ENCODE results near the gene TRAIP. TPM values are rescaled to one million over a fixed set of nuclear protein-coding genes. Genes with fewer than 3 reads are reported as not detected.
A peak's percentile ranks its signal among the peaks of the same experiment; 100 is the strongest.

The TRAIP gene
- total RNA-seq, 1 donor from 2014 or later = 6.2 TPM

- no peak for DNase-seq (ENCODE audit: low spot score)
- H3K36me3 Mint-ChIP-seq (ENCODE audit: low read depth, unreplicated experiment) = no peaks in the 10 kb centered on the region
- H3K9me3 Mint-ChIP-seq (ENCODE audit: unreplicated experiment) = no peaks in the 10 kb centered on the region
- H3K27ac Mint-ChIP-seq (ENCODE audit: unreplicated experiment) = no peak overlapping the region
- H3K4me3 Mint-ChIP-seq (ENCODE audit: unreplicated experiment) = no peak overlapping the region
- TF ChIP-seq, protein P1, sequence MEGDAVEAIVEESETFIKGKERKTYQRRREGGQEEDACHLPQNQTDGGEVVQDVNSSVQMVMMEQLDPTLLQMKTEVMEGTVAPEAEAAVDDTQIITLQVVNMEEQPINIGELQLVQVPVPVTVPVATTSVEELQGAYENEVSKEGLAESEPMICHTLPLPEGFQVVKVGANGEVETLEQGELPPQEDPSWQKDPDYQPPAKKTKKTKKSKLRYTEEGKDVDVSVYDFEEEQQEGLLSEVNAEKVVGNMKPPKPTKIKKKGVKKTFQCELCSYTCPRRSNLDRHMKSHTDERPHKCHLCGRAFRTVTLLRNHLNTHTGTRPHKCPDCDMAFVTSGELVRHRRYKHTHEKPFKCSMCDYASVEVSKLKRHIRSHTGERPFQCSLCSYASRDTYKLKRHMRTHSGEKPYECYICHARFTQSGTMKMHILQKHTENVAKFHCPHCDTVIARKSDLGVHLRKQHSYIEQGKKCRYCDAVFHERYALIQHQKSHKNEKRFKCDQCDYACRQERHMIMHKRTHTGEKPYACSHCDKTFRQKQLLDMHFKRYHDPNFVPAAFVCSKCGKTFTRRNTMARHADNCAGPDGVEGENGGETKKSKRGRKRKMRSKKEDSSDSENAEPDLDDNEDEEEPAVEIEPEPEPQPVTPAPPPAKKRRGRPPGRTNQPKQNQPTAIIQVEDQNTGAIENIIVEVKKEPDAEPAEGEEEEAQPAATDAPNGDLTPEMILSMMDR (IDR thresholded peaks at IDR 0.05; ENCODE audit: unreplicated experiment) = no peak
- H3K4me1 Mint-ChIP-seq (ENCODE audit: unreplicated experiment) = peaks cover 5% of the 10 kb centered on the region
- H3K27me3 Mint-ChIP-seq (ENCODE audit: unreplicated experiment) = peaks cover 4% of the 10 kb centered on the region
Measured at GRCh38 chr3:49855662-49856061, 702 bp downstream of the TRAIP start.

- H3K4me1 Mint-ChIP-seq (ENCODE audit: unreplicated experiment) = peaks cover 22% of the 10 kb centered on the region
- H3K9me3 Mint-ChIP-seq (ENCODE audit: unreplicated experiment) = no peaks in the 10 kb centered on the region
- no peak overlapping the region for H3K4me3 Mint-ChIP-seq (ENCODE audit: unreplicated experiment)
- peaks cover 7% of the 10 kb centered on the region for H3K27me3 Mint-ChIP-seq (ENCODE audit: unreplicated experiment)
- H3K36me3 Mint-ChIP-seq (ENCODE audit: low read depth, unreplicated experiment) = no peaks in the 10 kb centered on the region
- H3K27ac Mint-ChIP-seq (ENCODE audit: unreplicated experiment) = no peak overlapping the region
- TF ChIP-seq, protein P1 (IDR thresholded peaks at IDR 0.05; ENCODE audit: unreplicated experiment) = no peak
- no peak for DNase-seq (ENCODE audit: low spot score)
Measured at GRCh38 chr3:49845694-49846093, 10.7 kb downstream of the TRAIP start.

- no peak for DNase-seq (ENCODE audit: low spot score)
- Mint-ChIP-seq H3K27ac (ENCODE audit: unreplicated experiment) (no peak overlapping the region), H3K4me3 (ENCODE audit: unreplicated experiment) (no peak overlapping the region), H3K36me3 (ENCODE audit: low read depth, unreplicated experiment) (no peaks in the 10 kb centered on the region), H3K9me3 (ENCODE audit: unreplicated experiment) (no peaks in the 10 kb centered on the region), H3K27me3 (ENCODE audit: unreplicated experiment) (peaks cover 7% of the 10 kb centered on the region), H3K4me1 (ENCODE audit: unreplicated experiment) (peaks cover 31% of the 10 kb centered on the region)
- TF ChIP-seq, protein P1 (IDR thresholded peaks at IDR 0.05; ENCODE audit: unreplicated experiment) = no peak
Measured at GRCh38 chr3:49844464-49845183, 11.7 kb downstream of the TRAIP start.

- no peak overlapping the region for H3K27ac Mint-ChIP-seq (ENCODE audit: unreplicated experiment)
- TF ChIP-seq, protein P1 (IDR thresholded peaks at IDR 0.05; ENCODE audit: unreplicated experiment) = no peak
- no peaks in the 10 kb centered on the region for H3K36me3 Mint-ChIP-seq (ENCODE audit: low read depth, unreplicated experiment)
- H3K4me3 Mint-ChIP-seq (ENCODE audit: unreplicated experiment) = no peak overlapping the region
- no peaks in the 10 kb centered on the region for H3K9me3 Mint-ChIP-seq (ENCODE audit: unreplicated experiment)
- DNase-seq (ENCODE audit: low spot score) = no peak
- H3K4me1 Mint-ChIP-seq (ENCODE audit: unreplicated experiment) = peaks cover 37% of the 10 kb centered on the region
- H3K27me3 Mint-ChIP-seq (ENCODE audit: unreplicated experiment) = peaks cover 7% of the 10 kb centered on the region
Measured at GRCh38 chr3:49842843-49843517, 13.4 kb downstream of the TRAIP start.

- Mint-ChIP-seq H3K36me3 (ENCODE audit: low read depth, unreplicated experiment) (no peaks in the 10 kb centered on the region), H3K4me1 (ENCODE audit: unreplicated experiment) (peaks cover 37% of the 10 kb centered on the region), H3K27ac (ENCODE audit: unreplicated experiment) (peak overlapping the region; percentile 30), H3K27me3 (ENCODE audit: unreplicated experiment) (peaks cover 7% of the 10 kb centered on the region), H3K4me3 (ENCODE audit: unreplicated experiment) (no peak overlapping the region), H3K9me3 (ENCODE audit: unreplicated experiment) (no peaks in the 10 kb centered on the region)
- DNase-seq (ENCODE audit: low spot score) = no peak
- TF ChIP-seq, protein P1 (IDR thresholded peaks at IDR 0.05; ENCODE audit: unreplicated experiment) = no peak
Measured at GRCh38 chr3:49841806-49842205, 14.6 kb downstream of the TRAIP start.
